Stimulated activated CD8-positive, alpha-beta memory T cell treated with anti-CD3 and anti-CD28 coated beads, Interleukin-12 subunit alpha, Interleukin-12 subunit beta, amount 100 ng/mL, for 1 hour (primary cell): ENCODE data around the gene MNDA.
A peak's percentile ranks its signal among the peaks of the same experiment; 100 is the strongest.

ENCODE experiments used
- DNase-seq: peaks from one replicate; pipeline ENCODE4 v3.0.0-alpha.2; 2020; ENCODE audit warnings: low read depth

The MNDA gene

DNA sequence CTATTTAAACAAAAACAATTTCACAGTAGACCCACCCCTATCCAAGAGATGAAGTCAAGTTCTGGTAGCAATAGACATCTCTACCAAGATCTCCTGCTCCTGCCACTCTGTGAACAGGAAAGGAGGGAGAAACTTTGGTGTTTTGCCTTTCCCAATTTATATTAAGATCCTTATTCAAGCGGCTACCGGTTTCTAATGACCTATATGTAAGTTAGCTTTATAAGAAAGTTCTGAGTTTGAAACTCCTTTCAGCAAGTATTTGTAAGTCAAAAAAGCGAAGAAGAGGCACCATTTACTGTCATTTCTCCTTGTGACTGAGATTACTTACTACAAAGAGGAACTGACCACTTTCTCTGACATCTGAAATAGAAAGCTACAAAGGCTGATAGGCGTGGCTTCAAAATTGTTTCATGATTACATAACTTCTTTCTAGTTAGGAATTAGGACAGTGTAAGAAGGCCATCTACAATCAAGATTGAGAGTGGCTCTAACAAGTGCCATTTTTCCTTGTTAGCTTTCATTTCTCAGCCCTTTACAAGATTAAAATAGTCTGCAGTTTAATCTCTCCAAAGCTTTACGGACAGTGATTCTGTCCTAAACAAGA lies at the start of gene MNDA:
Gene MNDA (plus strand): TSS at position 448 of the 604 bp plus-strand sequence. CDS start 10,803 bp downstream, outside the sequence.
- DNase-seq = no peak

DNA sequence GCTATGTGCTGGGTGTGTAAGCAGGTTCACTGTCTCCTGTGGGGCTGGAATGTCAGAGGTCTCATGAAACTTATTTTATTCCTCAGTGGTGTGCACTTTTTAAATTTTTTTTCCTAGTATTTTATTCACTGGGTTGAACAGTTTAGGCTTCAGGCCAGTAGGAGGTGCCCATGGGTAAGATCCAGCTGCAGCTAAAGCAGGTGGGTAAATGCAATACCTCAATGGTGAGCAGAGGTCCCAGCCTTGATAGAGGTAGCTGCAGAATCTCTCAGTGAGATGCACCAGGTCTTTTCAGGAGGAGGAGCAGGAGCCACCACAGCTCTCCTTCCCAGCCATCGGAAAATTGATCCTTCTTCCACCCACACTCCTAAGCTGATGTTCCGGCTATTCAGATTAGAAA lies 37.5 kb upstream of the MNDA start:
- peak; percentile 7 for DNase-seq

DNA sequence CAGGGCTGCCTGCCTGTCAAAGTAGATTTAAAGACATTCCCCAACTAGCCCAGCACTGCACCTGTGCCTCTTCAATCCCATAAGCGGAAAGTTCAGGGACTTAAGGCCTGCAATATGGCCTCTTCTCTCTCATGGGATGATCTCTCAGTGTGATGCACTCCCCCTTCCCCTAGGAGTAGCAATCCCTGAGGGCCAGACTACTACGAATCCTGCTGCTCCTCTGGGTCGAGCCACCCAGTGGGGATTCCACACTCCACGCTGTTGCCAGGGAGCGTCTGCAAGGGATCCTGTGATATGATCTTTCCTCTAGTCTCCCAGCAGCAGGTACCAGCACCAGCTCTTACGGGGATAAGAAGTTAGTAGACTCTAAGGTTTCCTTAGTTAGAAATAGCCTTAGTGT lies 36.9 kb upstream of the MNDA start:
- no peak for DNase-seq

DNA sequence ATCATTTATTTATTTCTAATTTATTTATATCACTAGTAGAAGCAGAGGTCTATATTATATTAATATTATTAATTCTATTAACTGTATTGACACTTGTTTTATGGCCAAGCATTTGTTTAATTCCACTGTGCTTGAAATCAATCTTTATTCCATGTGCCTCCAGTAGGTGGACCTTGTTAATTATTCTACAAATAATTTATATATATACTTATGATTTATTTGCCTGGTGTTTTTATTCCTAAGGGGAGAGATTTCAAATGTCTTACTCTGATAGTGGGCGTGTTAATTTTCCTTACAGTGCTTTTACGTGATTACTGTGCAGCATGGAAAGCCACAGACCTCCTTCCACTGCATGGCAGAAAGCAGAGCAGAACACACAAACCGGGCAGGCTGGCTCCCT lies 32.6 kb upstream of the MNDA start:
- DNase-seq = no peak

DNA sequence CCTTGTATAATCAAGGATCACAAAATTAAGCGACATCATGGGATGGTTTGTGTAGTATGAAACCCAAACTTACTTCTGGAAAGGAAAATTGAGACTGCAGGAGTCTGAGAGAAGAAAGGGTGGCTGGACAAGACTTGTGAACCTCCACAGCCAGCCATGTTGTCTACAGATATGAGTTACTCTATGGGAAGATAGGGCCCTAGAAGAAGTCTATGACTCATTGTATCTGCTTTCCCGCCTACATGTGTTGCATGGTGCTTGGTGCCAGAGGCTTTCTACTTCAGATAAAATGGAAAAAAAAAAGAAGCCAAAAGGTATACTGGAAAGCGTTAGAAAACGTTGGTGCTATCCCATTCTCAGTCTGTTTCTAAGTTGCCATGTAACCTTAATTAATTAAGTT lies 31.5 kb upstream of the MNDA start:
- no peak for DNase-seq

DNA sequence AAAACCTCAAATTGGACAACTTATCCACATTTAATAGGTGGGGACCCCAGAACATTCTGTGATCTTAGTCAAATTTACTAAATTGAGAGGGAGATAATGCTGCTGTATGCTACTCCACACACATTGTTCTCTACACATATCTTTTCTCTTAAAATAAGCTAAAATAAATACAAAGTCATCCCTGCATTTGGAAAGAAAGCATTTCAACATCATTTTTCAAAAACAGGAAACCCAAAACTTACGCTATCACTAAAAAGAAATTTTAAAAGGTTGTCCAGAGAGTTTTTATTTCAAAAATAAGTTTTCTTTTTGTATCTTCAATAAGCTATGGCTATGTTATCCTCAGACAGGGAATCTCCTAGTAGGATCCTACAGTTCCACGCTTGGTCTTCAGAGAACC lies 30.6 kb upstream of the MNDA start:
- no peak for DNase-seq

DNA sequence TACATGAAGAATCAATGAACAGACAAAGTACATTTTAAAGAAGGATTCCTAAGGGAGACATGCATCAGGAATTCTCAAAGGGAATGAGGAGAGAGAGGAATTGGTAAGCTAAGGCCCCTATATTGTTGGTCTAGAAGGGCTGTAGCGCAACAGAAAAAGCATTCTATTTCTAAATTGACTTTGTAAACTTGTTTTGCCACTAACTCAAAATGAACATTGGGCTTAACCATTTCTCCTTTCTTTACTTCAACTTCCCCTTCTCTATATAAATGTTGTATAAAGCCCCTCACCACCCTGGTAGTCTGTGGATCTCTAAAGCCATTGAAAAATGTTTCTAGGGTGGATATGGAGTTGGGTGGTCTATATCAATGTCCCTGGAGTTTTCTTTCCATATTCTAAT lies 29.8 kb upstream of the MNDA start:
- DNase-seq = no peak

DNA sequence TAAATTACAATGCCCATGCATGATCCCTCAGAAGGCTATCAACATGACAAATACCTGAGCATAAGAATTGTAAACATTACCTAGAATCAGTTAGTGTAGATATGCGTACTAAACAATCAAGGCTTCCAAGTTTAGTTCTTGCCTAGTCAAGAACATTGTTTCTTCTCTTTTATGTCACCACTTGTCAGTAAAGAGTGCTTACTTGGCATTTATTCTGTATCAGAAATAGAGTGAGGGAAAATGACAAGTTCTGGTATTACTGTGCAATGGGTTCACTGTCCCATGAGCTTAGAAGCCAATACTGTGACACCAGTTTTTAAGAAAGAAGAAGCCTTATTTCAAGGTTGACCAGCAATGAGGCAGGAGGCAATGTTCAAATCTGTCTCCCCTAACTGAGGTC lies 27.5 kb upstream of the MNDA start:
- DNase-seq = no peak

DNA sequence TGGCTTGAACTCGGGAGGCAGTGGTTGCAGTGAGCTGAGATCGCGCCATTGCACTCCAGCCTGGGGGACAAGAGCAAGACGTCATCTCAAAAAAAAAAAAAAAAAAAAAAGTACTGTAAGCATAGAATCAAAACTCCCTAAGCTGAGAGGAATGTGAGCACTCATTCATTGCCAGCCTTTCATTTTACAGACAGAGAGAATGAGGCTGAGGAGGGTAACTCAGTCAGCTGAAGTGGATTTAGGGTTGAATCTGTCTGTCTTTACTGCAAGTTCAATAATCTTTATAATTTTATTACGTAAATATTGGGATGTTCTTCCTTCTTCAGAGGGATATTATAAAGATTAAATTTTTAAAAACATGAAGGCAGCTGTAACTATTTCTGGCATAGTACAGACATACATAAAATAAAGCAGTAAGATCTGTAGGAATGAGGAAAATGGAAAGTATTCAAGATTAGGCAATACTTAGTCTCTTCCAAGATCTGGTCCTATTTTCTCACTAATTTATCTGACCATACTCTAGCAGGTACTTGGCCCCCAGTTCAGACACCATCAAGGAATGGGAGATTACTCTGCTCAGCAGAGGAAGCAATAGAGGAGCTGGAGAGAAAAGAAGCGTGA lies 24.1 kb upstream of the MNDA start:
- no peak for DNase-seq

DNA sequence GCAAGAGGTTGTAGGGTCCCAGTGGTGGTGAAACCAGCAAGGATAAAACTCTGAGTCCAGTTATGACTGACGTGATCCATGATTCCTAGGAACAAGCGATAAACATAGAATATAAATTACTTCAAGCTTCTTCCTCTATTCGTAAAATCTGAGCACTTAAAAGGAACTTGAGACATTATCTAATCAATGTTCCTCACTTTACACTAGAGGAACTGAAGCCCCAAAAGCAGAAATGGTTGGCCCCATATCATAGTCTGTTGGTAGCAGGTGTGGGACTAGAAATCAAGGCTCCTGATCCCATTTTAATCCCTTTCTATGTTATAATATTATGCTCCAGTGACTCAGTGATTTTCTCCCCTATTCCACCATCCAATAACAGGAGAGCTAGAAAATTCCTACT lies 21.9 kb upstream of the MNDA start:
- DNase-seq = no peak

DNA sequence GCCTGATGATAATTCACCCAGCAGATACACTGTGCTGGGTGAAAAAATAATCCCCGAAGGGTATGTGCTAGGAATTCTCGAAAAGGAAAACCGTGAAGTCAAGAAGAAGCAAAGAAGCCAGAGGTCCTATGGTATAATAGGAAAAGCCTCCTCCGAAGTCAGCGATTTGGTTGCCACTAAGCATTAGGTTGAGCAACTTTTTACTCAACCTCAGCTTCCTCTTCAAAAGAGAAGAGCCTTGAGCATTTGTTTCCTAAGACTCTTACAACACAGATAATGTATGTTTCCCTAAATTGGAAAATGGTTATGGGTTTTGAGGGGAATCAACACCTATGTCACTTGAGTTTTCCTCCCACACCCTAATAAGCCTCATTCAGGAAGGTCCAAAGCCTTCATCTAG lies 21.3 kb upstream of the MNDA start:
- DNase-seq = no peak

DNA sequence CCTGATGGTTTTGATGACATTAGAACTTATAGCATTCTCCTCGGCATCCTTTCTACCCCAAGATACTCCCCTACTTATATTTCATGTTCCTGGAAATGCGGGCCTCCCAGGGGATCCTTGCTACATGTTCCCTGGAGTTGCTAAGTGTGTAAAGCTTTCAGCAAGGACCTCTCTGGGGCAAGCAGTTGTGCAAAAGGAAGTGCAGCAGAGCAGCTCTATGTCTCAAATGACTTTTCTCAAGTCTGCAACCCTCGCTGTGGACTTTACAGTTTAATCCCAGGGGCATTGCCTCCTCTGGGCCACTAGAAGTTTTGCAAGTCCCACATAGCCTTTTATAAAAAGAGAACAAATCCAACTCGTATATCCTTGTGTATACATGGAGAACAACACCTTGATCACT lies 20.8 kb upstream of the MNDA start:
- DNase-seq = no peak

DNA sequence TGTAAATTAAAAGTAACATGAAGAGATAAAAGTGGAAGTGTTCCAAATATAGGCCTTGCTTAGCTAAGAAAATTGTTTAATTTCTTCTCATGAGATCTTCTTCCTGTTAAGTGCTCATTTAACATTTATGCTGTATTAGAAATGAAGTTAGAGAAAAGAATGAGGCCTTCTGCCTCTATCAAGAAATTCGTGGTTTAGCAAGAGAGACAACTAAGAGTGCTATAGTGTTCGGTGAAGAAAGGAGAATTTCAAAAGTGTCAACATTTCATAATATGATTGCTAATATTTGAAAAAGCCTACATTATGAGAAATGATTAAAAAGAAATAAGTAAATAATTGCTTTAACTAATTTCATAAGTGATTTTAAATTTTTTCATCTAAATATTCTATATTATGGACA lies 18.8 kb upstream of the MNDA start:
- DNase-seq = no peak

DNA sequence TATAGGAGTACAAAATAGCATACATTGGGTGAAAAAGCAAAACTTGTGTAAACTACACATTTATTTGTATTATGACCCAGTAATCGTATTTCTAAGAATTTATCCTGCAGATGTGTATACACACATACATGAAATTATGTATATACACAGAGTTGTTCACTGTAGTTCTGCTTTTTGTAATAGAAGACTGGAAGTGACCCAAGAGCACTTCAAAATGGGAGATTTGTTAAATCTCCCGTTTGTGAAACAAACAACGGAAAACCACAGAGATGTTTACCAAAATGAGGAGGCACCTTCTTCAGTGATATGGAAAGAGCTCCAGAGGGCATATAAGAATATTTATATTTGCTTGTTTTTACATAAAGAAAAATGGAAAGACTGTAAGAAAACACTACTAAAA lies 18.0 kb upstream of the MNDA start:
- no peak for DNase-seq

DNA sequence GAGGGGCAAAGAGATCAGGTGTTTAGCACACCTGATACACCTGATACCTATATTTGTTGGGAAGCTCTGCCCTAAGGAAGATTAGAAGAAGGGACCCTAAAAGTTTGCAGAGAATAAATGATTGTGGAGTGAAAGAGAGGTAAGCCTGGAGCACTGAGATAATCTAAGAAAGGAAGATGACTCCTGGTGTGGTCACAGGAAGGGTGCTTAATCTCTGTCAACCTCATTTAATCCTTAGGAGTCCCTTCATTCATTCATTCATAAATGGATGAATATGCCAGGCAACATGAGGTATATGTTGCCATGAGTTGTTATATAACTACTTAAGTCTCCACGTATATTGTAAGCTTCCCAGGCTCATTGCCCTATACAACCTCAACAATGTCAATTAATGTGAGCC lies 16.2 kb upstream of the MNDA start:
- no peak for DNase-seq

DNA sequence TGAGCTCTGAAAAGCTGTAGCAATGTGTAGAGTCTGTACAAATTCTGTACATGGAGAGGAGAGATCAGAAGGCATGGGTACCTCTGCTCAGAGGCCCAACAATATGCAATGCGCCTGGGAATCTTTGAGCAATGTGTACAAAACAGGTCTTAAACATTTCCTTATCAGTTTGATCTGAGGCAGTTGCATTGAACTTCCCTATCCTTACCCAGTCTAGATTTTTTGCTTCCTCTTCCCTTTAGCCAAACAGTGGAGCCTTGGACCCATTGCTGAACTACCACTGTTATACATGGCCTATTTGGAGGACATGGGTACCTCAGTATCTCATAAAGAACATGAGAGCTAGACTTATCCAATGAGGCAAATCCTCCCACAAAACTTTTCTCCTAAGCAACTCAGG lies 12.6 kb upstream of the MNDA start:
- DNase-seq = no peak

DNA sequence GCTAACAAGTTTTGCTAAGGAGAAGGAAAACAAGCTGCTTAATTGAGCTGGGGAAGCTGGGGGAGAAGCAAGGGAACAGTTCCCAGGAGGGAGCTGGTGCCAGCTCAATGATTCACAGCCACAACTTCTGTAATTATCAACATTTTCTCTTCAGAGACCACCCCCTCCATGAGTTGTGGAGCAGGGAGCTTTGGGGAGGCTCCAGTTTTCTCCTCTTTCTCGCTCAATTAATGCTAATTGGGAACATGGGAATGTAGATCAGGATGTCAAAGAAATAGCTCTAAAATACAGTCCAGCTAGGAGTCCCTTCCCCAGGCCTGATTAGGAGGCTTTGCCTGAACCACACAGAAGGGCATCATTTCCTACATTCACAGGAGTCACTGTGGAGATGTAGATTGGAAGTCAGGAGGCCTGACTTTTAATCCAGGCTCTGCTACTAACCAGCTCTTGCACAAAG lies 12.1 kb upstream of the MNDA start:
- no peak for DNase-seq

DNA sequence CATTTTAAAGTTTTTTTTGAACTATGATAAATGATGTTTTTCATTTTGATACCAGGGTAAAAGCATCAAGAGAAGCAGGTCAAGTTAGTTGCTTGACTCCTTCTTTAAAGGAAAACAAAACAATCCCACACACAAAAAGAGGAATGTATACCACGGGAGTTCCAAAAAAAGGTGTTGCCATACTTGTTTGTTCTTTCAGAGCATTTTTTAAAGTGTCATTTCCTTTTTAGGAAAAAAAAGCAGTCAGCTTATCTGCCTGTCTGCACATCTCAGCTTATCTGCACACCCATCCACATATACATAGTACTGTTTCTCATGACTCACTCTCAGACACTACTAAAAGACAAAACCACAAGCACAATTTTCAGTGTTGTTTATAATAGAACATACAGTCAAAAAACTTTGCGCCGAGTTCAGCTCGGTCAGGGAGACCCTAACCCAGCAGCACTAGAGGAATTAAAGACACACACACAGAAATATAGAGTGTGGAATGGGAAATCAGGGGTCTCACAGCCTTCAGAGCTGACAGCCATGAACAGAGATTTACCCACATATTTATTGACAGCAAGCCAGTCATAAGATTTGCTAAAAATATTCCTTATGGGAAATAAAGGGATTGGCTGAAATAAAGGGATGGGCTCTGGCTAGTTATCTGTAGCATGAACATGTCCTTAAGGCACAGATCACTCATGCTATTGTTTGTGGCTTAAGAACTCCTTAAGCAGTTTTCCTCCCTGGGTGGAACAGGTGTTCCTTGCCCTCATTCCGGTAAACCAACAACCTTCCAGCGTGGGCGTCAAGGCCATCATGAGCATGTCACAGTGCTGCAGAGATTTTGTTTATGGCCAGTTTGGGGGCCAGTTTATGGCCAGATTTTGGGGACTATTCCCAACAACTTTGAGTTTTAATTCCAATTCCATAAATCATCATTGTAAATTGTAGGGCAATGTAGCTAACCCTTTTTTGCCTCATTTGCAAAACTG lies 11.4 kb upstream of the MNDA start:
- DNase-seq = peak; percentile 5

DNA sequence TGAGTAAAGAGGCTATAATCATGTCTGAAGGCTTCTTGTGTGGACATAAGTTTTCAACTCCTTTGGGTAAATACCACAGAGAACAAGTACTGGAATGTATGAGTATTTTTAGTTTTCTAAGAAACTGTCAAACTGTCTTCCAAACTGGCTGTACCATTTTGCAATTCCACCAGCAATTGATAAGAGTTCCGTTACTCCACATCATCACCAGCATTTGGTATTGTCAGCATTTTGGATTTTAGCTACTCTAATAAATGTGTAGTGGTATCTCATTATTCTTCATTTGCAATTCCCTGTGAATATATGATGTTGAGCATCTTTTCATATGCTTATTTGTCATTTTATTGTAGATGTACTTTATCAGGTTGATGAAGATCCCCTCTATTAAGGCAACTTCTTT lies 9.4 kb upstream of the MNDA start:
- DNase-seq = no peak

DNA sequence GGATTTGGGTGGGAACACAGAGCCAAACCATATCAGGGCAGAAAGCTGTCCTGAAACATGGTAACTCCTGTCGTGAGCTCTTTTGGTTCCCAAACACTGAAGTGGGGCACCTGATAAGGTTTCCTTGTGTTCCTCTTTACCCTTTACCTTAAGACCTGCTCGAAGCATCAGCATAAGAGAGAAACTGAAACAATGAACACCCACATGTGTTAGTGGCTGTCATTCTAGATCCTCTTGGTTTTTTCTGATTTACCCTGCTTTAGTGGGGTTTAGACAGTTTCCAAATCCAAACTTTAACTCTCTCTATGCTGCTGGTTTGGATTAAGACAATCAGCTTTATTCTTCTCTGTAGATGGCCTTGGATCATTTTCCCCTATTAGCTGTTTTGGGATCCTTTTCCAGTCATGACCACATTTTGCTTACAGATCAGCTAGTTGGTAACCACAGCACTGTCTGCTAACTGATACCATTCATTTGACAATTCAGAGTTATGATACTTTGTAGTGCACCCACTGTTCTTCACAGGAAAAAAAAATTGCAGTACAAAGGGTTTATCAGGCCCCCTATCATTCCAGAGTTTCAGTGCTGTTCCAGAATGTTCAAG lies 975 bp upstream of the MNDA start:
- no peak for DNase-seq

DNA sequence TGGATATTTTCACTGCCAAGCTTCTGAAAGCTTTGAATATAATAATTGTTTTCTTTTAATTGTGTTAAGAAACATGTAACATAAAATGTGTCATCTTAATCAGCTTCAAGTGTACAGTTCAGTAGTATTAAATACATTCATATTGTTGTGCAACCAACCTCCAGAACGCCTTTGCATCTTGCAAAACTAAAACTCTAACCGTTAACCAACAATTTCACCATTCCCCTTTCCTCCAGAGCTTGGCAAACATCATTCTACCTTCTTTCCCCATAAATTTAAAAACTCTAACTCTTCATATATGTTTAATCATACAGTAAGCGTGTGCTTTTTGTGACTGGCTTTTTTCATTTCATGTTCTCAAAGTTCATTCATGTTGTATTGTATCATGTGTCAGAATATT lies 2.1 kb downstream of the MNDA start:
- DNase-seq = no peak

DNA sequence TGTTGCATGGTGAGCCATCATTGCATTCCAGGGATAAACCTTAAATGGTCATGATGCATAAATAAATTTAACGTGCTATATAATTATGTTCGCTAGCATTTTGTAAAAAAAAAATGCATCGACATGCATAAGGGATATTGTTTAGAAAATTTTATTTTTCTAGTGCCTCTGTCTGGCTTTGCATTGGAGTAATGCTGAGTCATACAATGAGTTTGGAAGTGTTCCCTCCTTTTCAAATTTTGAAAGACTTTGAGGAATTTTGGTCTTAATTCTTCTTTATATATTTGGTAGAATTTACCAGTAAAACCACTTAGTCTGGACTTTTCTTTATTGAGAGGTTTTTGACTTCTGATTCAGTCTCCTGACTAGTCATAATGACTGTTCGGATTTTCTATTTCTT lies 4.9 kb downstream of the MNDA start:
- DNase-seq = no peak

DNA sequence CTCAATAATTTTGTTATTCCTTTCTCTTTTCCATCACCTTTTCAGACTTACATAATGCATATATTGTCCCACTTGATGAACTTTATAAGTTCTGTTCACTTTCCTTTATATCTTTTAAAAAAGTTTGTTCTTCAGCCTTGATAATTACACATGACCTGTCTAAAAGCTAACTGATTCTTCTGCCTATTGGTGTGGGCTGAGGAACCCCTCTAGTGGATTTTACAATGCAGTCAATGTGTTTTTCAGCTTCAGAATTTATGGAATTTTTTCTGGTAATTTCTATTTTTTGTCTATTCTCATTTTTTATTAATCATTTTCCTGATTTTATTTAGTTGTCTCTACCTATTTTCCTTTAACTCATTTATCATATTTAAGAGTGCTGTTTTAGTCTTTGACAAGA lies 7.5 kb downstream of the MNDA start:
- no peak for DNase-seq
